ENCODE data around the gene C19orf44. TPM values are rescaled to one million over a fixed set of nuclear protein-coding genes. Genes with fewer than 3 reads are reported as not detected.
A peak's percentile ranks its signal among the peaks of the same experiment; 100 is the strongest.

C19orf44 gene
- total RNA-seq, 2 experiments from 2014 or later: 6.8 to 7.6 TPM

GRCh38 chr19:16514383-16515019 lies 18.3 kb downstream of the C19orf44 start:
- H3K9me3 ChIP-seq (ENCODE audit: low read length): no peaks in the 10 kb centered on the region
- no peak overlapping the region for H3K27ac ChIP-seq (ENCODE audit: low read depth, low read length, poor library complexity, severe bottlenecking)
- H3K79me2 ChIP-seq (ENCODE audit: insufficient read depth, low read depth, low read length): no peaks in the 10 kb centered on the region
- H3K4me1 ChIP-seq (ENCODE audit: insufficient read depth, low read length, poor library complexity, severe bottlenecking): no peaks in the 10 kb centered on the region
- CTCF ChIA-PET (ENCODE audit: unreplicated experiment): interaction anchor here (0.5 to 1.0 kb wide), 3 partner anchors 73 to 170 kb away, joined by 3 to 5 read pairs (median 4); no protein-coding TSS in a partner anchor
- peak; percentile 34 for DNase-seq (ENCODE audit: low spot score)
- no peaks in the 10 kb centered on the region for H3K9me2 ChIP-seq (ENCODE audit: insufficient read depth, low read length)
- BruUV-seq (replicated peaks): no TSS peak
- no peak overlapping the region for H3K4me3 ChIP-seq (ENCODE audit: low read depth, low read length, poor library complexity, severe bottlenecking)
- peaks cover 61% of the 10 kb centered on the region for H3K36me3 ChIP-seq (ENCODE audit: insufficient read depth, low read length)
- H2AFZ ChIP-seq (ENCODE audit: low read length): no peak overlapping the region
- POLR2A ChIA-PET: no interaction called here
- intact Hi-C loops (cut with micrococcal nuclease; ENCODE audit: unreplicated experiment): loop anchor here (1.0 kb wide), 1 partner anchor 73 kb away; no protein-coding TSS in a partner anchor
- TF ChIP-seq CTCF (conservative IDR thresholded peaks at IDR 0.05; ENCODE audit: low read length) (peak; percentile 48), EZH2phosphoT487 (IDR thresholded peaks at IDR 0.05; ENCODE audit: borderline replicate concordance, low read depth, low read length) (no peak)
- H4K20me1 ChIP-seq (ENCODE audit: insufficient read depth, low read length): no peaks in the 10 kb centered on the region
- H3K4me2 ChIP-seq (ENCODE audit: low read length): no peak overlapping the region

GRCh38 chr19:16516381-16516780 lies 20.2 kb downstream of the C19orf44 start:
- Histone ChIP-seq H2AFZ (ENCODE audit: low read length) (no peak overlapping the region), H3K9me2 (ENCODE audit: insufficient read depth, low read length) (no peaks in the 10 kb centered on the region), H3K4me3 (ENCODE audit: low read depth, low read length, poor library complexity, severe bottlenecking) (no peak overlapping the region), H3K79me2 (ENCODE audit: insufficient read depth, low read depth, low read length) (no peaks in the 10 kb centered on the region), H3K36me3 (ENCODE audit: insufficient read depth, low read length) (peaks cover 77% of the 10 kb centered on the region), H4K20me1 (ENCODE audit: insufficient read depth, low read length) (no peaks in the 10 kb centered on the region), H3K4me1 (ENCODE audit: insufficient read depth, low read length, poor library complexity, severe bottlenecking) (no peaks in the 10 kb centered on the region), H3K27ac (ENCODE audit: low read depth, low read length, poor library complexity, severe bottlenecking) (no peak overlapping the region), H3K4me2 (ENCODE audit: low read length) (no peak overlapping the region), H3K9me3 (ENCODE audit: low read length) (no peaks in the 10 kb centered on the region)
- POLR2A ChIA-PET: interaction anchor here (0.6 to 1.8 kb wide), 2 partner anchors 23 to 27 kb away, joined by 3 read pairs; no protein-coding TSS in a partner anchor
- no peak for TF ChIP-seq CTCF (conservative IDR thresholded peaks at IDR 0.05; ENCODE audit: low read length)
- TF ChIP-seq EZH2phosphoT487 (IDR thresholded peaks at IDR 0.05; ENCODE audit: borderline replicate concordance, low read depth, low read length): no peak
- intact Hi-C loops (cut with micrococcal nuclease; ENCODE audit: unreplicated experiment): no loop called here
- CTCF ChIA-PET (ENCODE audit: unreplicated experiment): no interaction called here
- no TSS peak for BruUV-seq (replicated peaks)
- no peak for DNase-seq (ENCODE audit: low spot score)

- peak; percentile 23 for DNase-seq (ENCODE audit: low spot score)
- Histone ChIP-seq H3K4me3 (ENCODE audit: low read depth, low read length, poor library complexity, severe bottlenecking) (no peak overlapping the region), H3K36me3 (ENCODE audit: insufficient read depth, low read length) (peaks cover 80% of the 10 kb centered on the region), H3K79me2 (ENCODE audit: insufficient read depth, low read depth, low read length) (no peaks in the 10 kb centered on the region), H3K9me3 (ENCODE audit: low read length) (no peaks in the 10 kb centered on the region), H4K20me1 (ENCODE audit: insufficient read depth, low read length) (no peaks in the 10 kb centered on the region), H3K4me1 (ENCODE audit: insufficient read depth, low read length, poor library complexity, severe bottlenecking) (no peaks in the 10 kb centered on the region), H3K9me2 (ENCODE audit: insufficient read depth, low read length) (no peaks in the 10 kb centered on the region), H2AFZ (ENCODE audit: low read length) (no peak overlapping the region), H3K4me2 (ENCODE audit: low read length) (no peak overlapping the region), H3K27ac (ENCODE audit: low read depth, low read length, poor library complexity, severe bottlenecking) (no peak overlapping the region)
- TF ChIP-seq CTCF (conservative IDR thresholded peaks at IDR 0.05; ENCODE audit: low read length): no peak
- no peak for TF ChIP-seq EZH2phosphoT487 (IDR thresholded peaks at IDR 0.05; ENCODE audit: borderline replicate concordance, low read depth, low read length)
- CTCF ChIA-PET (ENCODE audit: unreplicated experiment): no interaction called here
- POLR2A ChIA-PET: interaction anchor here (0.6 to 1.8 kb wide), 3 partner anchors 26 to 210 kb away, joined by 3 read pairs; no protein-coding TSS in a partner anchor
- BruUV-seq (replicated peaks): no TSS peak
- intact Hi-C loops (cut with micrococcal nuclease; ENCODE audit: unreplicated experiment): no loop called here
Observed at GRCh38 chr19:16516923-16517610, 20.9 kb downstream of the C19orf44 start.
